NCI-H2029 treated with DMSO at 0.1 percent for 48 hours (cell line): ENCODE results near the gene PCDHGC3.
A peak's percentile ranks its signal among the peaks of the same experiment; 100 is the strongest.

Source experiments
- DNase-seq: peaks from one replicate; lab custom pipeline; 2025; lab: John Stamatoyannopoulos, UW

Gene PCDHGC3

GRCh38 chr5:141523991-141524390 lies 48.2 kb downstream of the PCDHGC3 start:
- no peak for DNase-seq

DNA sequence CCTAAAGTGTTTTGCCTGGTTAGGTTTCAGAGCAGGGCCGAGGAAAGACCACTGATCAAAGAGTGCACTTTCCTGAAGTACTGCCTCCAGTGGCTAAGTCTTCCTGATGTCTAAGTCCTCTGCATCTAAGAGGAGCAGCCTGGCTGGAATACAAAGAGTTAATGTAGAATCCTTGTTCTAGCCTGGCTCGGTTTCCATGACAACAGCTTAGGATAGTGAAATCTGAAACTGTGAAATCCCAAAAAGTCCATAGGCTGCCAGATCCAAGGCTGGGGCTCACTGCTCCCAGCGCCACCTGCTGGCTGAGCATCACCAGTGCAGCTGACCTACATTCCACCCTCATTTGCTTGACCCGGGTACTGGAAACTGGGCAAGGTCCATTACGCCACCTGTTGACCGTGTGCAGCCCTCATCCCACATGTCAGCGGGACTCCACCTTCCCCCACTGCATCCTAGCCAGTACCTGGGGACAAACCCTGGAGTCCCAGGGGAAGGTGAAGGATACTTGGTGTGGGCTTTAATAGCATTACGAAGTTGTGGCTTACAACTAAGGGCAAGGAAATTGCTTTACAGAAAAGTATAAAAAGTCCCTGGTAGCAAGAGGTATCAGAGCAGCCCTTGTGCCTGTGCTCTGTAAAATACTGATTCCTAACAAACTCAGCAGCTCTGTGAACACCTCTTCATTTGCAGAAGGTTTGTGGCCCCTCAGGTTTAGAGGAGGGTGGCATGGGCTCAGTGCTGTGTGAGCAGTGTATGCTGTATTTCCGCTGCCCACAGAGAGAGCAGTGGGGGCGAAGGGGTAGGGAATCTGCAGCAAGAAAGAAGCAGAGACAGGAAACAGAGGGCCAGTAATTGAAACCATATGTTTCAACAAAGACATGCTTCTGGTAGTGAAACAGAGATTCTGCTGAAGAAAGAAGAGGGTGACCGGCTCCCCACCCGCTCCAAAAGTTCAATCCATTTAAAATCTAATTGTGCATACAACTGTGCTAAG lies 49.1 kb downstream of the PCDHGC3 start:
- DNase-seq = peak; percentile 84

GRCh38 chr5:141525653-141526052 lies 49.9 kb downstream of the PCDHGC3 start:
- DNase-seq = no peak

GRCh38 chr5:141527426-141527825 lies 51.7 kb downstream of the PCDHGC3 start:
- DNase-seq = no peak
